Calu3 (cell line): Measurements from ENCODE around the gene KRTDAP. TPM values are rescaled to one million over a fixed set of nuclear protein-coding genes. Genes with fewer than 3 reads are reported as not detected.
A peak's percentile ranks its signal among the peaks of the same experiment; 100 is the strongest.

Source experiments
- BruUV-seq: library from RNA; stranded (reverse); fragments of 400-500 nt; replicated peaks from 2 replicates; lab custom pipeline; 2021; lab: Mats Ljungman, UMichigan
- CTCF ChIA-PET: fragments of 300-600 bp; sonication (Branson Sonifier 250); formaldehyde crosslinking; loops from one replicate; lab custom pipeline; 2022; ENCODE audit warnings: antibody characterized with exemption; lab: Charles Lee
- DNase-seq: peaks from one replicate; pipeline ENCODE4 v3.0.0; 2022
- H3K27ac Mint-ChIP-seq: one replicate; pipeline ENCODE4 v1.8.0; 2022; ENCODE audit warnings: mixed read lengths; ENCODE audit not compliant: unreplicated experiment
- H3K27me3 Mint-ChIP-seq: one replicate; pipeline ENCODE4 v1.8.0; 2022; ENCODE audit warnings: mixed read lengths; ENCODE audit not compliant: unreplicated experiment
- H3K36me3 Mint-ChIP-seq: one replicate; pipeline ENCODE4 v1.8.0; 2022; ENCODE audit warnings: mild to moderate bottlenecking, moderate library complexity, mixed read lengths; ENCODE audit not compliant: insufficient read depth, unreplicated experiment
- H3K4me1 Mint-ChIP-seq: one replicate; pipeline ENCODE4 v1.8.0; 2022; ENCODE audit warnings: mild to moderate bottlenecking, low read depth, mixed read lengths; ENCODE audit not compliant: unreplicated experiment
- H3K4me3 Mint-ChIP-seq: one replicate; pipeline ENCODE4 v1.8.0; 2022; ENCODE audit warnings: mild to moderate bottlenecking, low read depth, moderate library complexity, mixed read lengths; ENCODE audit not compliant: unreplicated experiment
- H3K9me3 Mint-ChIP-seq: one replicate; pipeline ENCODE4 v1.8.0; 2022; ENCODE audit warnings: low read depth, mixed read lengths; ENCODE audit not compliant: unreplicated experiment
- intact Hi-C: fragments of 100-400 bp; cut with micrococcal nuclease; formaldehyde crosslinking; loops from one replicate; pipeline ENCODE4 v1.10.0; 2022; ENCODE audit not compliant: unreplicated experiment
- total RNA-seq: library from RNA; stranded (reverse); gene quantifications from 2 replicates; pipeline ENCODE4 v1.2.3, GENCODE V29; 2022
- TF ChIP-seq, protein P1 (sequence below): fragments of 200-600 bp; IDR thresholded peaks from one replicate; pipeline ENCODE4 v1.8.0; 2022; ENCODE audit warnings: antibody characterized with exemption; ENCODE audit not compliant: unreplicated experiment

The KRTDAP gene
- total RNA-seq, 1 experiment from 2014 or later = not detected

DNA sequence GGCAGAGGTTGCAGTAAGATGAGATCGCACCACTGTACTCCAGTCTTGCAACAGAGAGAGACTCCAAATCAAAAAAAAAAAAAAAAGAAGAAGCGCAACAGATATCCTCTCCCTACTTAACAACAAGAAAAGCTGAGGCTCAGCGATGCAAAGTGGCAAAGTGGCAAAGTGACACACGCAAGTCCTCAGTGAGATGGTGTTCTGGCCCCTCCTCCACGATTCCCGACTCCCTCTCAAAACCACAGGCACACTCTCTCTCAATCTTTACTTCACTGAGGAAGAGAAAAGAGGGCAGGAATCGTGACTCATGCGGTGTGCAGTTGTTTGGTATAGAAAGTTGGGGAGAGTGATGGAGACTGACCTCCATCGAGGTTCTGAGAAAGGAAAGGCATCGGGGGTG, 29.7 kb downstream of the KRTDAP start:
- Mint-ChIP-seq H3K27me3 (peaks cover 52% of the 10 kb centered on the region), H3K9me3 (no peaks in the 10 kb centered on the region), H3K27ac (no peak overlapping the region), H3K4me3 (no peak overlapping the region), H3K4me1 (peaks cover 39% of the 10 kb centered on the region), H3K36me3 (no peaks in the 10 kb centered on the region)
- no TSS peak for BruUV-seq
- CTCF ChIA-PET = interaction anchor here (1.1 kb wide), 1 partner anchor 29 kb away, joined by 8 read pairs; no protein-coding TSS in a partner anchor
- intact Hi-C loops = no loop called here
- DNase-seq = no peak
- TF ChIP-seq, protein P1, sequence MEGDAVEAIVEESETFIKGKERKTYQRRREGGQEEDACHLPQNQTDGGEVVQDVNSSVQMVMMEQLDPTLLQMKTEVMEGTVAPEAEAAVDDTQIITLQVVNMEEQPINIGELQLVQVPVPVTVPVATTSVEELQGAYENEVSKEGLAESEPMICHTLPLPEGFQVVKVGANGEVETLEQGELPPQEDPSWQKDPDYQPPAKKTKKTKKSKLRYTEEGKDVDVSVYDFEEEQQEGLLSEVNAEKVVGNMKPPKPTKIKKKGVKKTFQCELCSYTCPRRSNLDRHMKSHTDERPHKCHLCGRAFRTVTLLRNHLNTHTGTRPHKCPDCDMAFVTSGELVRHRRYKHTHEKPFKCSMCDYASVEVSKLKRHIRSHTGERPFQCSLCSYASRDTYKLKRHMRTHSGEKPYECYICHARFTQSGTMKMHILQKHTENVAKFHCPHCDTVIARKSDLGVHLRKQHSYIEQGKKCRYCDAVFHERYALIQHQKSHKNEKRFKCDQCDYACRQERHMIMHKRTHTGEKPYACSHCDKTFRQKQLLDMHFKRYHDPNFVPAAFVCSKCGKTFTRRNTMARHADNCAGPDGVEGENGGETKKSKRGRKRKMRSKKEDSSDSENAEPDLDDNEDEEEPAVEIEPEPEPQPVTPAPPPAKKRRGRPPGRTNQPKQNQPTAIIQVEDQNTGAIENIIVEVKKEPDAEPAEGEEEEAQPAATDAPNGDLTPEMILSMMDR = no peak

DNA sequence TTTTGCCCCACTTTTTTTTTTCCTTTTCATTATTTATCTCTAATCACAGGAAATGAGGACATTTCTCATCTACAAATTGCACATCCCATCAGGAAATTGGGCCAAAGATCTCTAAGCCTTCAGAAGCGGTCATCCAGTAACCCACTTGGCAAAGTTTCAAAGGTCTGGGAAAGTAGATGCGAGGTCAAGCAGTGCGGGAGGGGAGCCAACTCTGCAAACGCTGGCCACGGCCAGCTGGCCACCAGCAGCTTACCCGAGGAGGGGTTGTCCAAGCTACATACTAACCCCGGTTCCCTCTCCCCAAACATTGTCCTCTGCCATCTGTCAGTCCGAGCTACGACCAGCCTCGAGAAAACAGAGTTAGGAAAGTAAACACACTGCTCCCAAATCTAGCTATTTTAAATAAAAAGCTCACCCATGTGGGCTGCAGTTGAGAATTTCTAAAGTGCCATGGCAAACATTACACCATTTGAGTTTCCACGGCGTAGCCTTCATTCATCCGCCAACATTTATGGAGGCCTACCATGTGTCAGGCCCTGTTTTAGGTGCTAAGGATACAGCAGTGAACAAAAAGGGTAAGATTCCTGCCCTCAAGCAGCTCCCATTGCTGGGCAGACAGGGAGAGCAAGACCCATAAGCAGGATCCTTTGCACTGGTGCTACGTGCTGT, 30.7 kb downstream of the KRTDAP start:
- no TSS peak for BruUV-seq
- no peaks in the 10 kb centered on the region for H3K36me3 Mint-ChIP-seq
- CTCF ChIA-PET = interaction anchor here (1.1 to 1.3 kb wide), 3 partner anchors 9 to 39 kb away, joined by 3 read pairs; no protein-coding TSS in a partner anchor
- no peak overlapping the region for H3K4me3 Mint-ChIP-seq
- DNase-seq = peak; percentile 11
- intact Hi-C loops = no loop called here
- H3K4me1 Mint-ChIP-seq = peaks cover 39% of the 10 kb centered on the region
- TF ChIP-seq, protein P1 = no peak
- no peak overlapping the region for H3K27ac Mint-ChIP-seq
- H3K27me3 Mint-ChIP-seq = peaks cover 41% of the 10 kb centered on the region
- no peaks in the 10 kb centered on the region for H3K9me3 Mint-ChIP-seq

DNA sequence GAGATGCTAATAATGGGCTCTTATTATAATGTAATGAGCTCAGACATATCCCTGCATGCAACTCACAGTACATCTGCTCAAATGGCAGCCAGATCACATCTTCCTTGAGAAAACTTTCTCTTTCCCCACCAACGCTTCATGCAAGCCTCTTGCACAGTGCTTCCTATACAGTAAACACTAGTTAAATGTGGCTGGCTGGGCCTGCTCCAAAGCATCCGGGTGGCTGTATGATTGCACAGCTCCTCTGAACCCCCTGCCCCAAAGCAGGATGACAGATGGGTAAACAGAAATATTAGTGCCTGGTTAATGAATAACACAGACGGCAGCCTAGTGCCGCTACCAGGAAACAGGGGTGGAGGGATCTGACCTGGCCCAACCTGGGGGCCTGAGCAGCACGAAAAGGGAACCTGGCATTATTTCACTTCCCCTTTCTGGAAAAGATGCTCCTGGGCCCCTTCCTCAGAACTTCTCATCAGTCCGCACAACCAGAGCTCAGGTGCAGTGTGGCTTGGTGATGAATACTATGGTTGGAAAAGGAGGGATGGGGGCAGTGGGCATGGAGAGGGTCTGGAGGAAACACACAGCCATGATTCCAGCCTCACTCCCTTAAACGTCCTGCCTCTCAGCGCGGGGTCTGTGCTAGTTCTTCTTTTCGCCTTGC, 31.4 kb downstream of the KRTDAP start:
- no TSS peak for BruUV-seq

DNA sequence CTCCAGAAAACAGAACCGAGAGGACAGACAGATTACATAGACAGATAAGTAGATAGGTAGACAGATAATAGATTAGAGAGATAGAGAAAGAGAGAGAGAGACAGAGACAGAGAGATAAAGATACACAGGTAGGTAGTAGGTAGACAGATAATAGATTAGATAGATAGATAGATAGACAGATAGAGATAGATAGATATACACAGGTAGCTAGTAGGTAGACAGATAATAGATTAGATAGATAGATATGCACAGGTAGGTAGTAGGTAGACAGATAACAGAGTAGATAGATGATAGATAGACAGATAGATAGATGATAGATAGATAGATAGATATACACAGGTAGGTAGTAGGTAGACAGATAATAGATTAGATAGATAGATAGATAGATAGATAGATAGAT, 32.1 kb downstream of the KRTDAP start:
- intact Hi-C loops = no loop called here
- CTCF ChIA-PET = interaction anchor here (0.6 to 1.2 kb wide), 2 partner anchors 10 to 144 kb away, joined by 3 read pairs; no protein-coding TSS in a partner anchor
- no TSS peak for BruUV-seq
- Mint-ChIP-seq H3K36me3 (no peaks in the 10 kb centered on the region), H3K4me1 (peaks cover 39% of the 10 kb centered on the region), H3K9me3 (no peaks in the 10 kb centered on the region), H3K27me3 (peaks cover 35% of the 10 kb centered on the region), H3K27ac (no peak overlapping the region), H3K4me3 (no peak overlapping the region)
- TF ChIP-seq, protein P1 = no peak
- no peak for DNase-seq

More for the DNA sequence above, 31.4 kb downstream of the KRTDAP start:
- H3K36me3 Mint-ChIP-seq = no peaks in the 10 kb centered on the region
- intact Hi-C loops = no loop called here
- H3K4me1 Mint-ChIP-seq = peaks cover 39% of the 10 kb centered on the region
- no peak overlapping the region for H3K4me3 Mint-ChIP-seq
- DNase-seq = peak; percentile 56
- TF ChIP-seq, protein P1 = no peak
- no peak overlapping the region for H3K27ac Mint-ChIP-seq
- no peaks in the 10 kb centered on the region for H3K9me3 Mint-ChIP-seq
- peaks cover 36% of the 10 kb centered on the region for H3K27me3 Mint-ChIP-seq
- CTCF ChIA-PET = interaction anchor here (0.6 to 1.3 kb wide), 4 partner anchors 9 to 144 kb away, joined by 3 read pairs; no protein-coding TSS in a partner anchor
